ENCODE data around the gene EMILIN3.

The EMILIN3 gene

GRCh38 chr20:41329435-41330342 lies 36.9 kb downstream of the EMILIN3 start:
- TF ChIP-seq SUZ12 (IDR thresholded peaks at IDR 0.05; ENCODE audit: extremely low read depth, insufficient read depth, insufficient read length) (no peak), YY1 (IDR thresholded peaks at IDR 0.05; ENCODE audit: insufficient read depth, insufficient read length) (no peak), ZNF274 (IDR thresholded peaks at IDR 0.05; ENCODE audit: low read depth, low read length) (no peak)
- H3K9ac ChIP-seq (ENCODE audit: insufficient read length, low read depth) = peak overlapping the region; percentile 4
- H3K4me3 ChIP-seq (ENCODE audit: insufficient read length, low read depth) = no peak overlapping the region

GRCh38 chr20:41327178-41327577 lies 39.4 kb downstream of the EMILIN3 start:
- TF ChIP-seq ZNF274 (IDR thresholded peaks at IDR 0.05; ENCODE audit: low read depth, low read length) (no peak), YY1 (IDR thresholded peaks at IDR 0.05; ENCODE audit: insufficient read depth, insufficient read length) (no peak), SUZ12 (IDR thresholded peaks at IDR 0.05; ENCODE audit: extremely low read depth, insufficient read depth, insufficient read length) (no peak)
- DNase-seq (ENCODE audit: low read depth, low spot score) = no peak
- no peaks in the 10 kb centered on the region for H3K36me3 ChIP-seq (ENCODE audit: insufficient read depth, insufficient read length, low read length)
- no peak overlapping the region for H3K9ac ChIP-seq (ENCODE audit: insufficient read length, low read depth)
- no peak overlapping the region for H3K4me3 ChIP-seq (ENCODE audit: insufficient read length, low read depth)
- no peaks in the 10 kb centered on the region for H3K4me1 ChIP-seq (ENCODE audit: insufficient read depth, insufficient read length)
- no peaks in the 10 kb centered on the region for H3K9me3 ChIP-seq (ENCODE audit: insufficient read depth, low read length)
- no peaks in the 10 kb centered on the region for H3K27me3 ChIP-seq (ENCODE audit: insufficient read depth, insufficient read length)

More at GRCh38 chr20:41329435-41330342, 36.9 kb downstream of the EMILIN3 start:
- Histone ChIP-seq H3K27me3 (ENCODE audit: insufficient read depth, insufficient read length) (no peaks in the 10 kb centered on the region), H3K36me3 (ENCODE audit: insufficient read depth, insufficient read length, low read length) (no peaks in the 10 kb centered on the region), H3K4me1 (ENCODE audit: insufficient read depth, insufficient read length) (no peaks in the 10 kb centered on the region), H3K9me3 (ENCODE audit: insufficient read depth, low read length) (no peaks in the 10 kb centered on the region)
- DNase-seq (ENCODE audit: low read depth, low spot score) = no peak

- Histone ChIP-seq H3K9me3 (ENCODE audit: insufficient read depth, low read length) (no peaks in the 10 kb centered on the region), H3K4me1 (ENCODE audit: insufficient read depth, insufficient read length) (peaks cover 3% of the 10 kb centered on the region), H3K9ac (ENCODE audit: insufficient read length, low read depth) (no peak overlapping the region), H3K36me3 (ENCODE audit: insufficient read depth, insufficient read length, low read length) (no peaks in the 10 kb centered on the region), H3K27me3 (ENCODE audit: insufficient read depth, insufficient read length) (no peaks in the 10 kb centered on the region), H3K4me3 (ENCODE audit: insufficient read length, low read depth) (no peak overlapping the region)
- TF ChIP-seq YY1 (IDR thresholded peaks at IDR 0.05; ENCODE audit: insufficient read depth, insufficient read length) = no peak
- TF ChIP-seq SUZ12 (IDR thresholded peaks at IDR 0.05; ENCODE audit: extremely low read depth, insufficient read depth, insufficient read length) = no peak
- no peak for TF ChIP-seq ZNF274 (IDR thresholded peaks at IDR 0.05; ENCODE audit: low read depth, low read length)
- no peak for DNase-seq (ENCODE audit: low read depth, low spot score)
Observed at GRCh38 chr20:41320976-41321375, 45.6 kb downstream of the EMILIN3 start.

GRCh38 chr20:41320441-41320840 lies 46.2 kb downstream of the EMILIN3 start:
- no peaks in the 10 kb centered on the region for H3K27me3 ChIP-seq (ENCODE audit: insufficient read depth, insufficient read length)
- TF ChIP-seq YY1 (IDR thresholded peaks at IDR 0.05; ENCODE audit: insufficient read depth, insufficient read length) = no peak
- TF ChIP-seq ZNF274 (IDR thresholded peaks at IDR 0.05; ENCODE audit: low read depth, low read length) = no peak
- no peak for TF ChIP-seq SUZ12 (IDR thresholded peaks at IDR 0.05; ENCODE audit: extremely low read depth, insufficient read depth, insufficient read length)
- H3K4me1 ChIP-seq (ENCODE audit: insufficient read depth, insufficient read length) = peaks cover 3% of the 10 kb centered on the region
- DNase-seq (ENCODE audit: low read depth, low spot score) = no peak
- no peak overlapping the region for H3K4me3 ChIP-seq (ENCODE audit: insufficient read length, low read depth)
- no peaks in the 10 kb centered on the region for H3K36me3 ChIP-seq (ENCODE audit: insufficient read depth, insufficient read length, low read length)
- H3K9me3 ChIP-seq (ENCODE audit: insufficient read depth, low read length) = no peaks in the 10 kb centered on the region
- no peak overlapping the region for H3K9ac ChIP-seq (ENCODE audit: insufficient read length, low read depth)

- TF ChIP-seq SUZ12 (IDR thresholded peaks at IDR 0.05; ENCODE audit: extremely low read depth, insufficient read depth, insufficient read length) (no peak), YY1 (IDR thresholded peaks at IDR 0.05; ENCODE audit: insufficient read depth, insufficient read length) (no peak), ZNF274 (IDR thresholded peaks at IDR 0.05; ENCODE audit: low read depth, low read length) (no peak)
- Histone ChIP-seq H3K36me3 (ENCODE audit: insufficient read depth, insufficient read length, low read length) (no peaks in the 10 kb centered on the region), H3K4me1 (ENCODE audit: insufficient read depth, insufficient read length) (peaks cover 3% of the 10 kb centered on the region), H3K9me3 (ENCODE audit: insufficient read depth, low read length) (no peaks in the 10 kb centered on the region), H3K9ac (ENCODE audit: insufficient read length, low read depth) (no peak overlapping the region), H3K27me3 (ENCODE audit: insufficient read depth, insufficient read length) (no peaks in the 10 kb centered on the region), H3K4me3 (ENCODE audit: insufficient read length, low read depth) (peak overlapping the region; percentile 25)
- DNase-seq (ENCODE audit: low read depth, low spot score) = no peak
Observed at GRCh38 chr20:41318271-41318649, 48.4 kb downstream of the EMILIN3 start.

GRCh38 chr20:41317546-41318270 lies 48.9 kb downstream of the EMILIN3 start, which contains the start of gene ZHX3:
TSS of gene ZHX3 (minus strand) at chr20:41317731. CDS start at chr20:41204916, 112,815 bp downstream.
- peak; percentile 97 for DNase-seq (ENCODE audit: low read depth, low spot score)
- Histone ChIP-seq H3K4me3 (ENCODE audit: insufficient read length, low read depth) (peak within 1 kb of the TSS; percentile 91), H3K9me3 (ENCODE audit: insufficient read depth, low read length) (0 out of 2 replicates have a peak, but pooled peaks cover under 1% of the 10 kb centered on the region), H3K9ac (ENCODE audit: insufficient read length, low read depth) (peak within 1 kb of the TSS; percentile 93), H3K27me3 (ENCODE audit: insufficient read depth, insufficient read length) (no peaks in the 10 kb centered on the region), H3K36me3 (ENCODE audit: insufficient read depth, insufficient read length, low read length) (no peaks in the 10 kb centered on the region), H3K4me1 (ENCODE audit: insufficient read depth, insufficient read length) (peaks cover 3% of the 10 kb centered on the region)
- TF ChIP-seq ZNF274 (IDR thresholded peaks at IDR 0.05; ENCODE audit: low read depth, low read length) (no peak), SUZ12 (IDR thresholded peaks at IDR 0.05; ENCODE audit: extremely low read depth, insufficient read depth, insufficient read length) (no peak), YY1 (IDR thresholded peaks at IDR 0.05; ENCODE audit: insufficient read depth, insufficient read length) (no peak)
